Measurements from ENCODE around the gene PALS1. TPM values are rescaled to one million over a fixed set of nuclear protein-coding genes. Genes with fewer than 3 reads are reported as not detected.
A peak's percentile ranks its signal among the peaks of the same experiment; 100 is the strongest.
"Not testable (repeated sequence)": the region's sequence is repeated elsewhere in the genome, so short reads cannot be mapped to it uniquely, and the experiment has no call there.

Gene PALS1
- polyA plus RNA-seq, 1 donor from 2014 or later = 2.4 TPM

DNA sequence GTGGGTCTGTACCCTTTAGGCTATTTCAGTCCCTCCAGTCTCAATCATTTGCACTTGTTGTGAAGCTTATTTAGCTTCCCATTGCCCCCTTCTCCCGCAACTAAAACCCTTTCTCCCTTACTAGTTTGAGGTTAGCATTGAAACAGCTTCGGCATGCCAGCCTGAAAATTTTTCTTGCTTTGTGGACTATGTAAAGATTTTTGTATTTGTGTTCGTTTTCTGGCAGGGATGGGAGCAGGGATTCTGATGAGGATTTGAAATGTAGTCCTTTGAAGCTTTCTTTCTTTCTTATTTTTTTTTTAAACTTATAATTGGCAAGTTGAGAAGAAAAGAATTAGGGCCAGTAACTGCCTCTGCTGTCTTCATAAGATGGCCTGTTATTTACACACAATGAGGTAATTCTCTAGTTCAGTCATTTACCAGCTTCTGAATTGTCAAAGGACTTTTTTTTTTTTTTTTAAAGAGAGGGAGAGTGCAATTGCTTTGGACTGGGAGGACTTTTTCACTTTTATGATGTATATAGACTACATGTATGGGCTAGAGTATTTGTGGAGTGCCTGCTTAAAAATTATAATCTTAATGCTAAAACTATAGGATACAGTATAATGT, 29.0 kb downstream of the PALS1 start:
- Mint-ChIP-seq H3K27me3 (no peaks in the 10 kb centered on the region), H3K9me3 (peaks cover 0 to 2% (median 0%) of the 10 kb centered on the region in 3 donors), H3K36me3 (peaks cover 10% of the 10 kb centered on the region), H3K27ac (peak overlapping the region in 2 of 3 donors; percentile 6 to 57), H3K4me1 (peaks cover 4 to 20% (median 7%) of the 10 kb centered on the region in 3 donors), H3K4me3 (no peak overlapping the region)

DNA sequence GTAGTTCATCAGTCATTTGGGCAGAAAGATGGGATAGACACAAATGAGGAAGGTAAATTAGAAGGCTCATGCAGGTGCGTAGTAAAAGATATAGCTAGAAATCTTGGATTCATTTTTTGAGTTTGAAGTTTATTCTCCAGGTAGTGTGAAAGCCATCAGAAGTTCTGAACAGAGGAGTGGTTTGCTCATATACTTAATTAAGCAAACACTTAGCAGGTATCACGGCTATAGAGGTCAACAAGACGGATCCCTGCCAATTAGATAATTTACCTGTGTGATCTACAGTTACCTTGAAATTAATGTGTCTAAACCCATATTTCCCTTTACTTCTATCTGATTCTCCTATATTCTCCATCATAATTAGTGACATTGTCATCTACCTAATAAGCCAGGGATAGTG, 29.7 kb downstream of the PALS1 start:
- Mint-ChIP-seq H3K4me3 (no peak overlapping the region), H3K27me3 (no peaks in the 10 kb centered on the region), H3K27ac (peak overlapping the region in 1 of 3 donors; percentile 57), H3K9me3 (peaks cover 0 to 2% (median 0%) of the 10 kb centered on the region in 3 donors), H3K36me3 (peaks cover 10% of the 10 kb centered on the region), H3K4me1 (peaks cover 4 to 23% (median 7%) of the 10 kb centered on the region in 3 donors)

DNA sequence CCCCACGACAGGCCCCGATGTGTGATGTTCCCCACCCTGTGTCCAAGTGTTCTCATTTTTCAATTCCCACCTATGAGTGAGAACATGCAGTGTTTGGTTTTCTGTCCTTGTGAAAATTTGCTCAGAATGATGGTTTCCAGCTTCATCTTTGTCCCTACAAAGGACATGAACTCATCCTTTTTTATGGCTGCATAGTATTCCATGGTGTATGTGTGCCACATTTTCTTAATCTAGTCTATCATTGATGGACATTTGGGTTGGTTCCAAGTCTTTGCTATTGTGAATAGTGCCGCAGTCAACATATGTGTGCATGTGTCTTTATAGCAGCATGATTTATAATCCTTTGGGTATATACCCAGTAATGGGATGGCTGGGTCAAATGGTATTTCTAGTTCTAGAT, 32.0 kb downstream of the PALS1 start:
- not testable (repeated sequence) for H3K9me3 Mint-ChIP-seq, H3K4me3 Mint-ChIP-seq, H3K27me3 Mint-ChIP-seq, H3K27ac Mint-ChIP-seq, H3K36me3 Mint-ChIP-seq
- peaks cover 3 to 23% (median 6%) of the 10 kb centered on the region in 3 donors for H3K4me1 Mint-ChIP-seq

DNA sequence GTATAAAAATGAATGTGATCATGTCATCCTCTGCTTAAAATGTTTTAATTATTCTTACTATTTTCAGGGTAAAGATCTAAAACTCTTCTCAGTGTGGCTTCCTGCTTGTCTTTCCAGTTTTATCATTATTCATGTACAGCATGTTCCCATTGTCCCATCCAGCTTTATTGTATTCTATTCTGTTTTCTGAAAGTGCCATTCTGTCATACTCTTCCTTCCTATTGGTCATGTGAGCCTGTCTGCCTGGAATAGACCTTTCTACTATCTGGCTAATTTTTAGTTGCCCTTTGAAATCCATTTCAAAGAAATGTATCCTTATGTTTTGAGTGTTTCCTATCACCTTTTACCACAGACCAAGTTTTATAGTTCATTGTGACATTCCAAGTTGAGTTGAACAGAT, 34.9 kb downstream of the PALS1 start:
- peaks cover 6% of the 10 kb centered on the region for H3K36me3 Mint-ChIP-seq
- H3K27me3 Mint-ChIP-seq = no peaks in the 10 kb centered on the region
- H3K4me3 Mint-ChIP-seq = no peak overlapping the region
- no peak overlapping the region for H3K27ac Mint-ChIP-seq
- peaks cover 0 to 2% (median 0%) of the 10 kb centered on the region in 3 donors for H3K9me3 Mint-ChIP-seq
- peaks cover 6 to 26% (median 9%) of the 10 kb centered on the region in 3 donors for H3K4me1 Mint-ChIP-seq

DNA sequence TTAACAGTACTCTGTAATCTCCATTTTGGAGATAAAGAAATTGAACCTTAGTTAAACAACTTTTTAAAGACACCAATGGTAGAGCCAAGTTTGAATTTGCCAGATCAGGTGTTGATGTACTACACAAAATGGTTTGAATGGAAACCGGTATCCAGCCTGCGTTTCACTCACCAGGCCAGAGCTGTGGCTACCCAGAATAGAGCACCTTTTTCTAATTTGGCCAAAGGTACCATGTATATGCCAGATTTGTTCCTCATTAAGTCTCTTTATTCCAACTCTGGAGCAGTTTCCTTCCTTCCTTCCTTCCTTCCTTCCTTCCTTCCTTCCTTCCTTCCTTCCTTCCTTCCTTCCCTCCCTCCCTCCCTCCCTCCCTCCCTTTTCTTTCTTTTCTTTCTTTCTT, 39.3 kb downstream of the PALS1 start:
- Mint-ChIP-seq H3K27me3 (no peaks in the 10 kb centered on the region), H3K36me3 (peaks cover 5% of the 10 kb centered on the region), H3K9me3 (no peaks in the 10 kb centered on the region), H3K27ac (peak overlapping the region in 1 of 3 donors; percentile 69), H3K4me3 (no peak overlapping the region), H3K4me1 (peaks cover 6 to 19% (median 8%) of the 10 kb centered on the region in 3 donors)

DNA sequence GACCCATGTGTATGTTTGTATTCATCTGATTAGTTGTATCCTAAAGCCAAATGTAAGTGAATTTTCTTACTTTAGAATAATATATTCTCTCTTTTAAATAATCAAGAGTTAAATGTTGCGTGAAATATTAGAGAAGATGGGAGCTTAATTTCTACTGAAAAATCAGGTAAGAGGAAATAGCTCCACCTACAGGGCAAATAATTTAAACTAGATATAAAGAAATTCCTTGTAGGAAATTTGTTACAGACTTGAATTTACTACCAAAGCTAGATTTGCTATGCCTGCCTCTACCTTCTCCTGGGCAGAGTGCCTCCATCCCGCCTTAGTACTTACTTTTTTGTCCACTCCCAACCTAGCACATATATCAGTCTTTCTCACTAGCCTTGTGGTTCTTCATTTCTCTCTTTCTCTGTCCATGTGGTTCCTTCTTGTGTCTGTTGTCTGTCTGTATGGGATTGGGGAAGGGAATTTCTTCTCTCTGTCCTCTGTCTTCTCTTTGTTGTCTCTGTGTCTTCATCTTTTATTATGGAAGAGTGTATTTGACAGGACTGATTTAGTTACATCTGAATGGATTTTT, 44.7 kb downstream of the PALS1 start:
- peaks cover 5% of the 10 kb centered on the region for H3K36me3 Mint-ChIP-seq
- H3K27me3 Mint-ChIP-seq = no peaks in the 10 kb centered on the region
- H3K4me3 Mint-ChIP-seq = no peak overlapping the region
- peaks cover 0 to 2% (median 1%) of the 10 kb centered on the region in 3 donors for H3K4me1 Mint-ChIP-seq
- H3K9me3 Mint-ChIP-seq = no peaks in the 10 kb centered on the region
- H3K27ac Mint-ChIP-seq = no peak overlapping the region

Other genes with a start within 250 kb of the PALS1 start
- gene GARIN2, start 52.0 kb upstream of the PALS1 start, polyA plus RNA-seq = not detected
- gene ATP6V1D, start 118.4 kb downstream of the PALS1 start, polyA plus RNA-seq = 38.1 TPM
- gene EIF2S1, start 118.9 kb downstream of the PALS1 start, polyA plus RNA-seq = 124 TPM
- not detected for gene PLEK2, start 170.7 kb downstream of the PALS1 start, polyA plus RNA-seq
- 7.0 TPM for gene TMEM229B, start 247.3 kb downstream of the PALS1 start, polyA plus RNA-seq